ENCODE measurements around the gene KLHL8. TPM values are rescaled to one million over a fixed set of nuclear protein-coding genes. Genes with fewer than 3 reads are reported as not detected.
"Not testable (repeated sequence)": the region's sequence is repeated elsewhere in the genome, so short reads cannot be mapped to it uniquely, and the experiment has no call there.

KLHL8 gene
- total RNA-seq, 4 donors from 2014 or later = 6.2 to 11.5 (median 8.3) TPM

GRCh38 chr4:87228262-87228860 is 7.9 kb upstream of the KLHL8 start:
- no peak for DNase-seq (ENCODE audit: low spot score in 2 of 2)
- intact Hi-C loops (cut with DNase I; ENCODE audit: low total_unique reads) = no loop called here
- TF ChIP-seq POLR2A (IDR thresholded peaks at IDR 0.05) (no peak), CTCF (IDR thresholded peaks at IDR 0.05) (no peak)
- no peak overlapping the region for H3K4me3 ChIP-seq (ENCODE audit: low read depth, poor library complexity, severe bottlenecking)
- WGBS, 2 donors = 76 to 95% methylated on average over 2 of the region's 2 CpGs

GRCh38 chr4:87227751-87228151 is 7.3 kb upstream of the KLHL8 start:
- intact Hi-C loops (cut with DNase I; ENCODE audit: low total_unique reads) = no loop called here
- TF ChIP-seq POLR2A (IDR thresholded peaks at IDR 0.05) (no peak), CTCF (IDR thresholded peaks at IDR 0.05) (no peak)
- WGBS, 2 donors = 88 to 92% methylated on average over 1 of the region's 1 CpG

DNA sequence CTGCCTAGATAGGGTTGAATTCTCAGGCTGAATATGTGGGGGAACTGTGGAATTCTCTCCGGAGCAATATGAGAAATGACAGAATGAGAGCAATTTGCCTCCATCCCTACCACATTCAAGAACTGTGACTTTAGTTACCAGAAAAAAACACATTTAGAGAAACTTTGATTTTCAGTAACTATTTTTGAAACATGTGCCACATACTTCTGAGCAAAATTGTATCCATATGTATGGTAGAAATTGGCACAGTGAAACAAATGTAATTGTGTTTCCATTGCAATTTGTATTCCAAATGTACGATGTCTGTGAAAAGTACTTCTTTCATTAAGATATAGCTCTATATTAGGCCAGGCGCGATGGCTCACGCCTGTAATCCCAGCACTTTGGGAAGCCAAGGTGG is 5.5 kb upstream of the KLHL8 start:
- no peak overlapping the region for H3K4me3 ChIP-seq (ENCODE audit: low read depth, poor library complexity, severe bottlenecking)
- DNase-seq (ENCODE audit: low spot score in 2 of 2) = no peak
- TF ChIP-seq CTCF (IDR thresholded peaks at IDR 0.05) (no peak), POLR2A (IDR thresholded peaks at IDR 0.05) (no peak)
- intact Hi-C loops (cut with DNase I; ENCODE audit: low total_unique reads) = no loop called here
- WGBS, 2 donors = 79 to 82% methylated on average over 5 of the region's 5 CpGs

More at GRCh38 chr4:87227751-87228151, 7.3 kb upstream of the KLHL8 start:
- no peak for DNase-seq (ENCODE audit: low spot score in 2 of 2)
- no peak overlapping the region for H3K4me3 ChIP-seq (ENCODE audit: low read depth, poor library complexity, severe bottlenecking)

DNA sequence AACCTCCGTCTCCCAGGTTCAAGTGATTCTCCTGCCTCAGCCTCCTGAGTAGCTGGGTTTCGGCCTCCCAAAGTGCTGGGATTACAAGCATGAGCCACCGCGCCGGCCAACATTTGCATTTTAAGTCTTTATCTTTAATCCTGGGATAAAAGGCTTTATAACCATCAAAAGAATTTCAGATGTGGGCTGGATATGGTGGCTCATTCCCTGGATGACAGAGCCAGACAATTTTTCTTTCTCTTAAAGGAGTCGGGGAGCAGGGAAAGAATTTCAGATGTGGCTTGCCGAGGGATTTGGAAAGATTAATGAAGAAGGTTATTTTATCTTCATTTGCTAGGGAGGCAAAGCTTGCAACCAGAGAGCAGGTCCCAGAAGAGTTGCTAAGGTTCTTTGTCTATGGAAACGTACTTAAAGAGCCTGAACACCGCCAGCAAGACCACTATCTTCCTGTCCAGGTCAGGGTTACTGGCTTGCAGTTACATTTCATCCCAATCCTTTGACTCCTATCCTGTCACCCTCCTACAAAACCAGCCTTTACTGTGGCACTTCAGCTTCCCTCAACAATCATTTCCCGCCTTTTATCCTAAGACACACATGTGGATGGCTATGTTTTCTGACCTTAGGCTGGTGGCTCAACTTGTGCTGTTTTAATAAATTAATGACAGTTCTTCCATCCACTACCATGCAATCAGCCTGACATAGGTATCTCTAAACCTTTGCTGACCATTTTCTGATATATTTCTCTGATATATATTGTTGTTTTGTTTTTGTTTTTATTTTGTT is 3.9 kb upstream of the KLHL8 start:
- H3K4me3 ChIP-seq (ENCODE audit: low read depth, poor library complexity, severe bottlenecking) = no peak overlapping the region
- intact Hi-C loops (cut with DNase I; ENCODE audit: low total_unique reads) = no loop called here
- TF ChIP-seq POLR2A (IDR thresholded peaks at IDR 0.05) (no peak), CTCF (IDR thresholded peaks at IDR 0.05) (no peak)
- DNase-seq (ENCODE audit: low spot score in 2 of 2) = no peak
- WGBS, 2 donors = 80 to 83% methylated on average over 10 of the region's 10 CpGs

GRCh38 chr4:87219632-87220093 is 755 bp downstream of the KLHL8 start:
- WGBS, 2 donors = 0 to 2% methylated on average over 18 to 30 of the region's 40 CpGs
- intact Hi-C loops (cut with DNase I; ENCODE audit: low total_unique reads) = no loop called here
- peak overlapping the region; percentile 98 for H3K4me3 ChIP-seq (ENCODE audit: low read depth, poor library complexity, severe bottlenecking)
- no peak for TF ChIP-seq CTCF (IDR thresholded peaks at IDR 0.05)
- DNase-seq (ENCODE audit: low spot score in 2 of 2) = no peak

GRCh38 chr4:87217235-87217763 is 3.1 kb downstream of the KLHL8 start:
- intact Hi-C loops (cut with DNase I; ENCODE audit: low total_unique reads); H3K4me3 ChIP-seq (ENCODE audit: low read depth, poor library complexity, severe bottlenecking); DNase-seq (ENCODE audit: low spot score in 2 of 2): not testable (repeated sequence)
- 90 to 93% methylated on average over 6 of the region's 6 CpGs for WGBS, 2 donors
